Esophagus (tissue), 2 donors: ENCODE measurements around the gene VTI1A. TPM values are rescaled to one million over a fixed set of nuclear protein-coding genes. Genes with fewer than 3 reads are reported as not detected.

ENCODE experiments used
- H3K27ac ChIP-seq, 2 donors: one replicate each; pipeline ENCODE4 v1.5.1; 2013; ENCODE audit warnings: low read depth in 2 of 2, mild to moderate bottlenecking in 2 of 2, inconsistent platforms in 1 of 2, low read length in 1 of 2, moderate library complexity in 1 of 2
- H3K27me3 ChIP-seq, 2 donors: one replicate each; pipeline ENCODE4 v1.6.1; 2013; ENCODE audit warnings: low read length in 2 of 2, control low read depth in 1 of 2, mild to moderate bottlenecking in 1 of 2; ENCODE audit not compliant: insufficient read depth in 2 of 2, control insufficient read depth in 1 of 2
- H3K36me3 ChIP-seq, 2 donors: one replicate each; pipeline ENCODE4 v1.6.1; 2013; ENCODE audit warnings: low read length in 1 of 2; ENCODE audit not compliant: control insufficient read depth in 2 of 2, insufficient read depth in 2 of 2
- H3K4me1 ChIP-seq, 2 donors: one replicate each; pipeline ENCODE4 v1.6.1; 2013; ENCODE audit warnings: low read length in 1 of 2; ENCODE audit not compliant: control insufficient read depth in 2 of 2, insufficient read depth in 2 of 2
- H3K4me3 ChIP-seq, 2 donors: one replicate each; pipeline ENCODE4 v1.5.1; 2013; ENCODE audit warnings: low read length in 2 of 2, mild to moderate bottlenecking in 2 of 2, low read depth in 1 of 2, moderate library complexity in 1 of 2
- H3K9me3 ChIP-seq, 2 donors: one replicate each; pipeline ENCODE4 v1.6.1; 2013; ENCODE audit warnings: mild to moderate bottlenecking in 2 of 2, low read depth in 1 of 2, low read length in 1 of 2, moderate library complexity in 1 of 2; ENCODE audit not compliant: control insufficient read depth in 2 of 2, insufficient read depth in 1 of 2
- WGBS, 2 donors: extraction: QIAGEN DNeasy Blood & Tissue Kit; methylation state at CpG; one replicate each; pipeline ENCODE4 v1.1.7; 2013; 5-methylcytosine and 5-hydroxymethylcytosine counted together
- polyA plus RNA-seq, 2 donors: library from polyadenylated mRNA; stranded (reverse); fragments of 200-250 nt; gene quantifications; one replicate each; pipeline ENCODE4 v1.2.3, GENCODE V29; 2013
- donor health status: healthy with polysubstance abuse.
- donor health status: Bipolar disorder and iron deficiency.

Gene VTI1A
- polyA plus RNA-seq, 2 donors: 10.6 to 11.5 TPM

DNA sequence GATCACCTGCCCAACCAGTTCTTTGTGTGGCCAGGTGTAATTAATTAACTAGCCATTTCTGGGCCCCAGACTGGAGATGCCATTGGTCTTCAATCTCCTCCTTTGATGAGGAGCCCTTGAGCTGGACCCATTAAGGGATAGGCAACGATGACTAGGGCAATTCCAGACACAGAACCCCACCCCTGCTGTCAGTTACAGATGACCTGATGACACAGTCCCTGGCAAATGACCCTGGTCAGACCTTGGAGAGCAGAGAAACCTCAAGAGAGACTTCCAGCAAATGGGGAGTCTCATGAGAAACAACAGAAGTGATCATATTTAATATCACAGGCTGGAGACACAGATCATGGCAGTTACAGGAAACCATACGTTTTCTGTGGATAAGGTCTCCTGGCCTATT is 401.2 kb downstream of the VTI1A start:
- WGBS, 2 donors: 75% methylated on average over 2 of the region's 2 CpGs

GRCh38 chr10:112848868-112849430 is 401.9 kb downstream of the VTI1A start:
- H3K4me1 ChIP-seq: peaks cover 0 to 2% of the 10 kb centered on the region in 2 donors
- no peaks in the 10 kb centered on the region for H3K36me3 ChIP-seq
- H3K9me3 ChIP-seq: peaks cover 0 to 4% of the 10 kb centered on the region in 2 donors
- no peak overlapping the region for H3K27ac ChIP-seq
- no peak overlapping the region for H3K4me3 ChIP-seq
- H3K27me3 ChIP-seq: no peaks in the 10 kb centered on the region
- WGBS, 2 donors: 91% methylated on average over 3 of the region's 3 CpGs

More for the DNA sequence above, 401.2 kb downstream of the VTI1A start:
- H3K9me3 ChIP-seq: peaks cover 0 to 4% of the 10 kb centered on the region in 2 donors
- no peak overlapping the region for H3K4me3 ChIP-seq
- no peaks in the 10 kb centered on the region for H3K27me3 ChIP-seq
- no peak overlapping the region for H3K27ac ChIP-seq
- peaks cover 0 to 2% of the 10 kb centered on the region in 2 donors for H3K4me1 ChIP-seq
- no peaks in the 10 kb centered on the region for H3K36me3 ChIP-seq

DNA sequence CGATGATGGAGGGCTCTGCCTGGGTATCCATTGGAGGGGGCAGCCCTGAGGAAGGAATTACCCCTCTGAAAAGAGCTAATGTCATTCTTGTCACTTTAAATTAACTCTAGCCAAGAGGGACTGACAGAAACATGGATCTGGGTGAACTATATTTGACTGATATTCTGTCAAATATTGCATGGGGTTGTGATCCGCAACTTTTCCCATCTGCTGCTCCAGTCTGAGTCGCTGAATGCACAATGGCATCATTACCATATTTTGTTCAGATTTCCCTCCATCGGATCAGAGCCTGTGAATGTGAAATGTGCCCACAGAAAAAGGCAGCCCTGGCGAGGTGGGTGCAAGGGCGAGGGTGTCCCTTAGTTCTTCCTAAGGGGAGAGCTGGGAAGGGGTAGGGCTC is 402.5 kb downstream of the VTI1A start:
- Histone ChIP-seq H3K4me1 (peaks cover 0 to 2% of the 10 kb centered on the region in 2 donors), H3K9me3 (peaks cover 0 to 4% of the 10 kb centered on the region in 2 donors), H3K27ac (peak overlapping the region in 1 of 2 donors; percentile 47), H3K36me3 (no peaks in the 10 kb centered on the region), H3K4me3 (no peak overlapping the region), H3K27me3 (no peaks in the 10 kb centered on the region)
- 80 to 82% methylated on average over 6 of the region's 6 CpGs for WGBS, 2 donors

- WGBS, 2 donors: 68 to 72% methylated on average over 4 of the region's 4 CpGs
- peaks cover 0 to 2% of the 10 kb centered on the region in 2 donors for H3K4me1 ChIP-seq
- H3K9me3 ChIP-seq: peaks cover 0 to 4% of the 10 kb centered on the region in 2 donors
These were observed 404.2 kb downstream of the VTI1A start for GRCh38 chr10:112851181-112851580.

GRCh38 chr10:112851588-112852211 is 404.7 kb downstream of the VTI1A start:
- no peaks in the 10 kb centered on the region for H3K36me3 ChIP-seq
- no peaks in the 10 kb centered on the region for H3K27me3 ChIP-seq
- H3K4me1 ChIP-seq: peaks cover 0 to 2% of the 10 kb centered on the region in 2 donors
- H3K27ac ChIP-seq: no peak overlapping the region
- no peak overlapping the region for H3K4me3 ChIP-seq
- H3K9me3 ChIP-seq: peaks cover 0 to 4% of the 10 kb centered on the region in 2 donors
- 59 to 64% methylated on average over 3 of the region's 3 CpGs for WGBS, 2 donors

More at GRCh38 chr10:112851181-112851580, 404.2 kb downstream of the VTI1A start:
- Histone ChIP-seq H3K27me3 (no peaks in the 10 kb centered on the region), H3K36me3 (no peaks in the 10 kb centered on the region), H3K4me3 (no peak overlapping the region), H3K27ac (no peak overlapping the region)

- H3K36me3 ChIP-seq: no peaks in the 10 kb centered on the region
- peaks cover 0 to 2% of the 10 kb centered on the region in 2 donors for H3K9me3 ChIP-seq
- H3K27me3 ChIP-seq: no peaks in the 10 kb centered on the region
- H3K4me1 ChIP-seq: peaks cover 0 to 2% of the 10 kb centered on the region in 2 donors
- WGBS, 2 donors: 67 to 74% methylated on average over 4 of the region's 4 CpGs
- H3K27ac ChIP-seq: no peak overlapping the region
- no peak overlapping the region for H3K4me3 ChIP-seq
These were observed 405.3 kb downstream of the VTI1A start for GRCh38 chr10:112852306-112852705.

DNA sequence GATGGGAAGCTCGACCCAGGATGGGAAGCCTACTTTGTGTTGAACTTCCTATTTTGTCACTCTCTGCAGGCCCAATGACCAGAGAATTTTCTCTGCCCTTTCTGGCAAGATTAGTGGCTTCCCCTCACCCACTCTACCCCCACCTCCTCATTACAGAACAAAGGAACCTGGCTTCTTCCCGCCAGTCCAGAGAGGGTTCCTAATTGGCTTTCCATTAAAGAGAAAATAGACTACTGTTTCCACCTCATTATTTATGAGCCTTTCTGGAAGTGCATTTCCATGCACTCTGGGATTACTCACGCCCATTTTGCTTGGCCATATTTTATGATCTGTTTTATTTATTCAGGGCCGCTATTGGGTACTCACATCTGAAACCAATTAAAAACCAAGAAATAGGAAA is 408.1 kb downstream of the VTI1A start:
- 89 to 90% methylated on average over 4 of the region's 4 CpGs for WGBS, 2 donors
- H3K27ac ChIP-seq: no peak overlapping the region

GRCh38 chr10:112857493-112857892 is 410.5 kb downstream of the VTI1A start:
- H3K4me3 ChIP-seq: no peak overlapping the region
- no peaks in the 10 kb centered on the region for H3K9me3 ChIP-seq
- no peaks in the 10 kb centered on the region for H3K36me3 ChIP-seq
- H3K27ac ChIP-seq: no peak overlapping the region
- WGBS, 2 donors: 94% methylated on average over 5 of the region's 5 CpGs
- H3K27me3 ChIP-seq: no peaks in the 10 kb centered on the region
- no peaks in the 10 kb centered on the region for H3K4me1 ChIP-seq

More for the DNA sequence above, 408.1 kb downstream of the VTI1A start:
- H3K9me3 ChIP-seq: no peaks in the 10 kb centered on the region
- no peaks in the 10 kb centered on the region for H3K27me3 ChIP-seq
- no peaks in the 10 kb centered on the region for H3K36me3 ChIP-seq
- H3K4me3 ChIP-seq: no peak overlapping the region
- no peaks in the 10 kb centered on the region for H3K4me1 ChIP-seq

DNA sequence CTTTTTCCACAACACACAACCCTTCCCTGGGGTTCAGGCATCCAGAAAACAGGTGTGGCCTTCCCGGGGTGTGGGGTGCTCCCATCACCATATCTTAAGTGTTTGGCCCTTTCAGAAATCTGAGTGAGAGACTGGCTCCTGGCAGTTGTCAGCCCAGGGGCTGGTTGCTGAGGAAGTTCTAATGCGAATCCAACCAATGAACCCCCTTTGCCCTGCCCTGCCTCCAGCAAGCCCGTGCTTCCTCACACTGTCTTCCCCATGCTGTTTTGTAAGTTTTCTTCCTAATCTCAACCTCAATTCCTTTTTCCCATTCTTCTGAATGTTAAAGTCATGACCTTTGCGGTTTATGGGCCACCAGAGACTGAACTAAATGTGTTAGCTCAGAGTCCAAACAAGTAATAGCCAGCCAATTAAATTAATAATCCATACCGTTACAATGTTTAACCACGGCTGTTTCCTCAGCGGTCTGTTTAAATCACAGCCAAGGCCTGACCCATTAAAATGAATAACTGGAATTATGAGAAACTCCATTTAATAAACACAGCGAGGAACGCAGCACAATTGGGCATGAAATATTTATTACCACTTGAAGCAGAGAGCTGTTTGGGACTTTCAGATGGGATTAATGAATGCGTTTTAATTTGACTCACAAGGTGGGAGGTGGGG is 412.1 kb downstream of the VTI1A start:
- no peaks in the 10 kb centered on the region for H3K27me3 ChIP-seq
- no peak overlapping the region for H3K4me3 ChIP-seq
- 72 to 76% methylated on average over 10 of the region's 10 CpGs for WGBS, 2 donors
- H3K36me3 ChIP-seq: no peaks in the 10 kb centered on the region
- no peaks in the 10 kb centered on the region for H3K4me1 ChIP-seq
- no peak overlapping the region for H3K27ac ChIP-seq
- peaks cover 0 to 2% of the 10 kb centered on the region in 2 donors for H3K9me3 ChIP-seq
